ENCODE measurements around the gene SFTA2.
A peak's percentile ranks its signal among the peaks of the same experiment; 100 is the strongest.
"Not testable (repeated sequence)": the region's sequence is repeated elsewhere in the genome, so short reads cannot be mapped to it uniquely, and the experiment has no call there.

Gene SFTA2

GRCh38 chr6:30912746-30913520 is 19.0 kb downstream of the SFTA2 start:
- no peak for DNase-seq
- H3K4me1 Mint-ChIP-seq (ENCODE audit: low read depth), result peaks cover 59% of the 10 kb centered on the region
- H3K27me3 Mint-ChIP-seq, result no peaks in the 10 kb centered on the region
- no peaks in the 10 kb centered on the region for H3K9me3 Mint-ChIP-seq
- peak overlapping the region; percentile 92 for H3K4me3 Mint-ChIP-seq
- H3K27ac Mint-ChIP-seq, result peak overlapping the region; percentile 94
- H3K36me3 Mint-ChIP-seq (ENCODE audit: low read depth), result peaks cover 91% of the 10 kb centered on the region

GRCh38 chr6:30910473-30910872 is 21.5 kb downstream of the SFTA2 start:
- H3K27ac Mint-ChIP-seq, H3K4me3 Mint-ChIP-seq, H3K27me3 Mint-ChIP-seq, DNase-seq, H3K9me3 Mint-ChIP-seq: not testable (repeated sequence)
- peaks cover 67% of the 10 kb centered on the region for H3K36me3 Mint-ChIP-seq (ENCODE audit: low read depth)
- H3K4me1 Mint-ChIP-seq (ENCODE audit: low read depth), result peaks cover 45% of the 10 kb centered on the region

GRCh38 chr6:30908700-30909099 is 23.3 kb downstream of the SFTA2 start:
- H3K27me3 Mint-ChIP-seq, result no peaks in the 10 kb centered on the region
- no peaks in the 10 kb centered on the region for H3K9me3 Mint-ChIP-seq
- no peak for DNase-seq
- peaks cover 55% of the 10 kb centered on the region for H3K36me3 Mint-ChIP-seq (ENCODE audit: low read depth)
- peak overlapping the region; percentile 100 for H3K4me3 Mint-ChIP-seq
- H3K27ac Mint-ChIP-seq, result peak overlapping the region; percentile 95
- H3K4me1 Mint-ChIP-seq (ENCODE audit: low read depth), result peaks cover 32% of the 10 kb centered on the region

- no peaks in the 10 kb centered on the region for H3K9me3 Mint-ChIP-seq
- no peaks in the 10 kb centered on the region for H3K27me3 Mint-ChIP-seq
- H3K36me3 Mint-ChIP-seq (ENCODE audit: low read depth), result peaks cover 48% of the 10 kb centered on the region
- peak within 1 kb of the TSS; percentile 95 for H3K27ac Mint-ChIP-seq
- peak within 1 kb of the TSS; percentile 100 for H3K4me3 Mint-ChIP-seq
- peak; percentile 93 for DNase-seq
- peaks cover 25% of the 10 kb centered on the region for H3K4me1 Mint-ChIP-seq (ENCODE audit: low read depth)
Observed at GRCh38 chr6:30907758-30908591, 24.0 kb downstream of the SFTA2 start, which contains the start of gene GTF2H4. Gene GTF2H4 (plus strand): TSS chr6:30908207.

GRCh38 chr6:30907290-30907757 is 24.6 kb downstream of the SFTA2 start:
- Mint-ChIP-seq H3K36me3 (ENCODE audit: low read depth) (peaks cover 41% of the 10 kb centered on the region), H3K4me3 (peak overlapping the region; percentile 100), H3K27ac (peak overlapping the region; percentile 95), H3K4me1 (ENCODE audit: low read depth) (peaks cover 21% of the 10 kb centered on the region)
- not testable (repeated sequence) for DNase-seq, H3K27me3 Mint-ChIP-seq, H3K9me3 Mint-ChIP-seq

- no peak overlapping the region for H3K4me3 Mint-ChIP-seq
- H3K27me3 Mint-ChIP-seq, result no peaks in the 10 kb centered on the region
- peaks cover 10% of the 10 kb centered on the region for H3K36me3 Mint-ChIP-seq (ENCODE audit: low read depth)
- H3K4me1 Mint-ChIP-seq (ENCODE audit: low read depth), result peaks cover 12% of the 10 kb centered on the region
- no peak overlapping the region for H3K27ac Mint-ChIP-seq
- H3K9me3 Mint-ChIP-seq, result no peaks in the 10 kb centered on the region
- no peak for DNase-seq
Observed at GRCh38 chr6:30903236-30903635, 28.7 kb downstream of the SFTA2 start.

- H3K36me3 Mint-ChIP-seq (ENCODE audit: low read depth), result peaks cover 11% of the 10 kb centered on the region
- no peaks in the 10 kb centered on the region for H3K27me3 Mint-ChIP-seq
- no peak overlapping the region for H3K27ac Mint-ChIP-seq
- no peak overlapping the region for H3K4me3 Mint-ChIP-seq
- no peak for DNase-seq
- no peaks in the 10 kb centered on the region for H3K9me3 Mint-ChIP-seq
- peaks cover 8% of the 10 kb centered on the region for H3K4me1 Mint-ChIP-seq (ENCODE audit: low read depth)
Observed at GRCh38 chr6:30902709-30903108, 29.3 kb downstream of the SFTA2 start.

GRCh38 chr6:30902196-30902595 is 29.8 kb downstream of the SFTA2 start:
- not testable (repeated sequence) for DNase-seq

GRCh38 chr6:30901436-30901835 is 30.5 kb downstream of the SFTA2 start:
- Mint-ChIP-seq H3K9me3 (no peaks in the 10 kb centered on the region), H3K4me1 (ENCODE audit: low read depth) (peaks cover 3% of the 10 kb centered on the region), H3K4me3 (no peak overlapping the region), H3K27me3 (no peaks in the 10 kb centered on the region), H3K27ac (no peak overlapping the region), H3K36me3 (ENCODE audit: low read depth) (peaks cover 15% of the 10 kb centered on the region)
- no peak for DNase-seq

More at GRCh38 chr6:30902196-30902595, 29.8 kb downstream of the SFTA2 start:
- H3K36me3 Mint-ChIP-seq (ENCODE audit: low read depth), result peaks cover 11% of the 10 kb centered on the region
- not testable (repeated sequence) for H3K4me3 Mint-ChIP-seq; H3K9me3 Mint-ChIP-seq; H3K27me3 Mint-ChIP-seq; H3K27ac Mint-ChIP-seq; H3K4me1 Mint-ChIP-seq (ENCODE audit: low read depth)

- Mint-ChIP-seq H3K4me1 (ENCODE audit: low read depth) (peaks cover 3% of the 10 kb centered on the region), H3K27me3 (no peaks in the 10 kb centered on the region), H3K4me3 (no peak overlapping the region), H3K36me3 (ENCODE audit: low read depth) (peaks cover 15% of the 10 kb centered on the region), H3K9me3 (no peaks in the 10 kb centered on the region), H3K27ac (no peak overlapping the region)
- DNase-seq, result no peak
Observed at GRCh38 chr6:30900863-30901417, 31.0 kb downstream of the SFTA2 start.

- no peaks in the 10 kb centered on the region for H3K27me3 Mint-ChIP-seq
- DNase-seq, result no peak
Observed at GRCh38 chr6:30898750-30899360, 33.1 kb downstream of the SFTA2 start.

GRCh38 chr6:30897882-30898281 is 34.1 kb downstream of the SFTA2 start:
- no peak overlapping the region for H3K27ac Mint-ChIP-seq
- peaks cover 15% of the 10 kb centered on the region for H3K36me3 Mint-ChIP-seq (ENCODE audit: low read depth)
- H3K4me1 Mint-ChIP-seq (ENCODE audit: low read depth), result peaks cover 3% of the 10 kb centered on the region
- H3K27me3 Mint-ChIP-seq, result no peaks in the 10 kb centered on the region
- no peak overlapping the region for H3K4me3 Mint-ChIP-seq
- H3K9me3 Mint-ChIP-seq, result no peaks in the 10 kb centered on the region
- no peak for DNase-seq

More at GRCh38 chr6:30898750-30899360, 33.1 kb downstream of the SFTA2 start:
- Mint-ChIP-seq H3K27ac (peak overlapping the region; percentile 53), H3K4me1 (ENCODE audit: low read depth) (peaks cover 3% of the 10 kb centered on the region), H3K4me3 (no peak overlapping the region), H3K36me3 (ENCODE audit: low read depth) (peaks cover 15% of the 10 kb centered on the region), H3K9me3 (no peaks in the 10 kb centered on the region)

GRCh38 chr6:30896541-30896940 is 35.4 kb downstream of the SFTA2 start:
- peaks cover 15% of the 10 kb centered on the region for H3K36me3 Mint-ChIP-seq (ENCODE audit: low read depth)
- DNase-seq, result no peak
- no peak overlapping the region for H3K4me3 Mint-ChIP-seq
- no peaks in the 10 kb centered on the region for H3K27me3 Mint-ChIP-seq
- no peaks in the 10 kb centered on the region for H3K9me3 Mint-ChIP-seq
- no peak overlapping the region for H3K27ac Mint-ChIP-seq
- peaks cover 3% of the 10 kb centered on the region for H3K4me1 Mint-ChIP-seq (ENCODE audit: low read depth)

GRCh38 chr6:30895343-30895742 is 36.6 kb downstream of the SFTA2 start:
- Mint-ChIP-seq H3K27me3 (no peaks in the 10 kb centered on the region), H3K36me3 (ENCODE audit: low read depth) (peaks cover 15% of the 10 kb centered on the region), H3K27ac (no peak overlapping the region), H3K4me3 (no peak overlapping the region), H3K4me1 (ENCODE audit: low read depth) (no peaks in the 10 kb centered on the region), H3K9me3 (no peaks in the 10 kb centered on the region)
- DNase-seq, result no peak
